ENCODE data around the gene NR6A1.

The NR6A1 gene

GRCh38 chr9:124477648-124478285, 293.3 kb downstream of the NR6A1 start:
- Histone ChIP-seq H3K27ac (ENCODE audit: low read depth, low read length) (no peak overlapping the region), H3F3A (ENCODE audit: control insufficient read depth, insufficient read depth) (no peaks in the 10 kb centered on the region), H3K9me2 (replicated peaks; ENCODE audit: control insufficient read depth, low read length) (no peaks in the 10 kb centered on the region), H3K9me3 (ENCODE audit: control insufficient read depth, insufficient read depth, low read length) (no peaks in the 10 kb centered on the region), H3K36me3 (ENCODE audit: control insufficient read depth, low read length) (no peaks in the 10 kb centered on the region), H3K4me2 (ENCODE audit: low read length) (no peak overlapping the region), H3K4me3 (ENCODE audit: low read length) (no peak overlapping the region), H4K20me1 (ENCODE audit: control insufficient read depth, insufficient read depth, low read depth, low read length) (no peaks in the 10 kb centered on the region), H3K79me2 (ENCODE audit: control insufficient read depth, low read length) (no peaks in the 10 kb centered on the region), H3K27me3 (ENCODE audit: control insufficient read depth, low read length) (no peaks in the 10 kb centered on the region), H3K4me1 (ENCODE audit: control insufficient read depth, low read length) (peaks cover 14% of the 10 kb centered on the region)
- TF ChIP-seq EZH2phosphoT487 (IDR thresholded peaks at IDR 0.05; ENCODE audit: borderline replicate concordance, low read length) (no peak), CTCF (IDR thresholded peaks at IDR 0.05; ENCODE audit: low read depth, low read length, poor library complexity, severe bottlenecking) (no peak)

- no peaks in the 10 kb centered on the region for H3K27me3 ChIP-seq (ENCODE audit: control insufficient read depth, low read length)
Measured at GRCh38 chr9:124477211-124477647, 293.9 kb downstream of the NR6A1 start.

GRCh38 chr9:124475868-124476690, 295.0 kb downstream of the NR6A1 start:
- Histone ChIP-seq H4K20me1 (ENCODE audit: control insufficient read depth, insufficient read depth, low read depth, low read length) (no peaks in the 10 kb centered on the region), H3K9me2 (replicated peaks; ENCODE audit: control insufficient read depth, low read length) (no peaks in the 10 kb centered on the region), H3K4me2 (ENCODE audit: low read length) (no peak overlapping the region), H3K4me3 (ENCODE audit: low read length) (no peak overlapping the region), H3K79me2 (ENCODE audit: control insufficient read depth, low read length) (no peaks in the 10 kb centered on the region), H3K9me3 (ENCODE audit: control insufficient read depth, insufficient read depth, low read length) (no peaks in the 10 kb centered on the region), H3F3A (ENCODE audit: control insufficient read depth, insufficient read depth) (no peaks in the 10 kb centered on the region), H3K36me3 (ENCODE audit: control insufficient read depth, low read length) (no peaks in the 10 kb centered on the region), H3K27me3 (ENCODE audit: control insufficient read depth, low read length) (no peaks in the 10 kb centered on the region), H3K27ac (ENCODE audit: low read depth, low read length) (no peak overlapping the region), H3K4me1 (ENCODE audit: control insufficient read depth, low read length) (peaks cover 14% of the 10 kb centered on the region)
- TF ChIP-seq EZH2phosphoT487 (IDR thresholded peaks at IDR 0.05; ENCODE audit: borderline replicate concordance, low read length) = no peak

More at GRCh38 chr9:124477211-124477647, 293.9 kb downstream of the NR6A1 start:
- Histone ChIP-seq H3K27ac (ENCODE audit: low read depth, low read length) (no peak overlapping the region), H3K9me3 (ENCODE audit: control insufficient read depth, insufficient read depth, low read length) (no peaks in the 10 kb centered on the region), H3K4me1 (ENCODE audit: control insufficient read depth, low read length) (peaks cover 14% of the 10 kb centered on the region), H3K79me2 (ENCODE audit: control insufficient read depth, low read length) (no peaks in the 10 kb centered on the region), H3K9me2 (replicated peaks; ENCODE audit: control insufficient read depth, low read length) (no peaks in the 10 kb centered on the region), H4K20me1 (ENCODE audit: control insufficient read depth, insufficient read depth, low read depth, low read length) (no peaks in the 10 kb centered on the region), H3F3A (ENCODE audit: control insufficient read depth, insufficient read depth) (no peaks in the 10 kb centered on the region), H3K36me3 (ENCODE audit: control insufficient read depth, low read length) (no peaks in the 10 kb centered on the region), H3K4me3 (ENCODE audit: low read length) (no peak overlapping the region), H3K4me2 (ENCODE audit: low read length) (no peak overlapping the region)
- TF ChIP-seq CTCF (IDR thresholded peaks at IDR 0.05; ENCODE audit: low read depth, low read length, poor library complexity, severe bottlenecking) = no peak
- no peak for TF ChIP-seq EZH2phosphoT487 (IDR thresholded peaks at IDR 0.05; ENCODE audit: borderline replicate concordance, low read length)
